Measurements from ENCODE around the gene OCEL1. TPM values are rescaled to one million over a fixed set of nuclear protein-coding genes. Genes with fewer than 3 reads are reported as not detected.
A peak's percentile ranks its signal among the peaks of the same experiment; 100 is the strongest.

The OCEL1 gene
- total and polyA plus RNA-seq, 2 donors (not counting 1 experiment from before 2014, with no cell fraction given) = 28.5 to 30.5 TPM

DNA sequence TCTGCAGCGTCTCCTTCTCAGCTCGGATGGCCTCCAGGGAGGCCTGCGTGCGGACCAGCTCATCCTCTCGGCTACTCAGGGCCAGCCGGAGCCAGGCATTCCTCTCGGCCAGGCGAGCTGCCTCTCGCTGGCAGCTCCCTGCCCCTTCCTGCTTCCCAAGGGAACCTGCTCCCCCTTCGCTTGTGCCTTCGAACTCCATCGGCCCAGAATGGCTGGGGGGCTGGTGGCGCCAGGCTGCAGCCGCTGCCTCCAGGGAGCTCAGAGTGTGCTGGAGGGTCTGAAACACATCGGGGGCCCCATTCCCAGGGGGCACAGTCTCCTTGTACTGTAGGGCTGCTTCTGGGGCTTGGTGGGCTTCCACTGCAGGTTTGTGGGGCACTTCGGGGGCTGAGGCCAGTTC, 36.5 kb downstream of the OCEL1 start:
- Mint-ChIP-seq H3K27ac (no peak overlapping the region), H3K27me3 (no peaks in the 10 kb centered on the region), H3K4me3 (no peak overlapping the region), H3K4me1 (peaks cover 18% of the 10 kb centered on the region), H3K9me3 (ENCODE audit: insufficient read depth) (no peaks in the 10 kb centered on the region)
- H3K4me3 ChIP-seq (ENCODE audit: control extremely low read depth in 1 of 5, extremely low read depth in 1 of 5, insufficient read depth in 1 of 5, low read depth in 2 of 5, low read length in 4 of 5) = no peak overlapping the region
- no peaks in the 10 kb centered on the region for H3K27me3 ChIP-seq (replicated peaks in 1 of 4; ENCODE audit: control extremely low read depth in 1 of 4, control insufficient read depth in 3 of 4, insufficient read depth in 4 of 4, low read length in 3 of 4)
- no peak overlapping the region for H3K27ac ChIP-seq (ENCODE audit: low read length in 2 of 2)
- no peaks in the 10 kb centered on the region for H3K79me2 ChIP-seq (ENCODE audit: control insufficient read depth, insufficient read depth, low read length)
- no peak for DNase-seq
- H3K36me3 ChIP-seq (replicated peaks in 1 of 2; ENCODE audit: control extremely low read depth in 1 of 2, control insufficient read depth in 1 of 2, extremely low read depth in 1 of 2, insufficient read depth in 2 of 2, low read length in 1 of 2) = no peaks in the 10 kb centered on the region
- peaks cover 0 to 23% of the 10 kb centered on the region in 2 donors for H3K4me1 ChIP-seq (ENCODE audit: control insufficient read depth in 2 of 2, insufficient read depth in 2 of 2, low read length in 2 of 2)
- H2AFZ ChIP-seq (ENCODE audit: insufficient read depth, low read depth, low read length, poor library complexity, severe bottlenecking) = no peak overlapping the region
- H3K4me2 ChIP-seq (replicated peaks; ENCODE audit: low read depth, low read length, poor library complexity, severe bottlenecking) = no peak overlapping the region
- intact Hi-C loops (cut with micrococcal nuclease) = no loop called here
- H4K20me1 ChIP-seq (ENCODE audit: control insufficient read depth, insufficient read depth, low read length, poor library complexity, severe bottlenecking) = no peaks in the 10 kb centered on the region
- no peak for ATAC-seq (ENCODE audit: low read depth)
- H3K9ac ChIP-seq (ENCODE audit: low read length) = no peak overlapping the region
- ChIA-PET POLR2A (no interaction called here), CTCF (interaction anchor here (1.1 to 4.1 kb wide), 5 partner anchors 11 to 79 kb away, joined by 3 to 46 read pairs (median 4); partner anchors contain the start of gene ANKLE1)
- H3K9me3 ChIP-seq (ENCODE audit: control extremely low read depth in 1 of 3, control insufficient read depth in 2 of 3, insufficient read depth in 1 of 3, low read length in 2 of 3) = peaks cover 0 to 20% (median 6%) of the 10 kb centered on the region in 3 donors
- TF ChIP-seq, protein P1, sequence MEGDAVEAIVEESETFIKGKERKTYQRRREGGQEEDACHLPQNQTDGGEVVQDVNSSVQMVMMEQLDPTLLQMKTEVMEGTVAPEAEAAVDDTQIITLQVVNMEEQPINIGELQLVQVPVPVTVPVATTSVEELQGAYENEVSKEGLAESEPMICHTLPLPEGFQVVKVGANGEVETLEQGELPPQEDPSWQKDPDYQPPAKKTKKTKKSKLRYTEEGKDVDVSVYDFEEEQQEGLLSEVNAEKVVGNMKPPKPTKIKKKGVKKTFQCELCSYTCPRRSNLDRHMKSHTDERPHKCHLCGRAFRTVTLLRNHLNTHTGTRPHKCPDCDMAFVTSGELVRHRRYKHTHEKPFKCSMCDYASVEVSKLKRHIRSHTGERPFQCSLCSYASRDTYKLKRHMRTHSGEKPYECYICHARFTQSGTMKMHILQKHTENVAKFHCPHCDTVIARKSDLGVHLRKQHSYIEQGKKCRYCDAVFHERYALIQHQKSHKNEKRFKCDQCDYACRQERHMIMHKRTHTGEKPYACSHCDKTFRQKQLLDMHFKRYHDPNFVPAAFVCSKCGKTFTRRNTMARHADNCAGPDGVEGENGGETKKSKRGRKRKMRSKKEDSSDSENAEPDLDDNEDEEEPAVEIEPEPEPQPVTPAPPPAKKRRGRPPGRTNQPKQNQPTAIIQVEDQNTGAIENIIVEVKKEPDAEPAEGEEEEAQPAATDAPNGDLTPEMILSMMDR (IDR thresholded peaks at IDR 0.05) = no peak
- TF ChIP-seq EZH2 (IDR thresholded peaks at IDR 0.05; ENCODE audit: borderline replicate concordance, insufficient read depth, low read depth, low read length, poor library complexity, severe bottlenecking) = no peak
- 92% methylated on average over 16 of the region's 16 CpGs for WGBS (ENCODE audit: insufficient coverage)

DNA sequence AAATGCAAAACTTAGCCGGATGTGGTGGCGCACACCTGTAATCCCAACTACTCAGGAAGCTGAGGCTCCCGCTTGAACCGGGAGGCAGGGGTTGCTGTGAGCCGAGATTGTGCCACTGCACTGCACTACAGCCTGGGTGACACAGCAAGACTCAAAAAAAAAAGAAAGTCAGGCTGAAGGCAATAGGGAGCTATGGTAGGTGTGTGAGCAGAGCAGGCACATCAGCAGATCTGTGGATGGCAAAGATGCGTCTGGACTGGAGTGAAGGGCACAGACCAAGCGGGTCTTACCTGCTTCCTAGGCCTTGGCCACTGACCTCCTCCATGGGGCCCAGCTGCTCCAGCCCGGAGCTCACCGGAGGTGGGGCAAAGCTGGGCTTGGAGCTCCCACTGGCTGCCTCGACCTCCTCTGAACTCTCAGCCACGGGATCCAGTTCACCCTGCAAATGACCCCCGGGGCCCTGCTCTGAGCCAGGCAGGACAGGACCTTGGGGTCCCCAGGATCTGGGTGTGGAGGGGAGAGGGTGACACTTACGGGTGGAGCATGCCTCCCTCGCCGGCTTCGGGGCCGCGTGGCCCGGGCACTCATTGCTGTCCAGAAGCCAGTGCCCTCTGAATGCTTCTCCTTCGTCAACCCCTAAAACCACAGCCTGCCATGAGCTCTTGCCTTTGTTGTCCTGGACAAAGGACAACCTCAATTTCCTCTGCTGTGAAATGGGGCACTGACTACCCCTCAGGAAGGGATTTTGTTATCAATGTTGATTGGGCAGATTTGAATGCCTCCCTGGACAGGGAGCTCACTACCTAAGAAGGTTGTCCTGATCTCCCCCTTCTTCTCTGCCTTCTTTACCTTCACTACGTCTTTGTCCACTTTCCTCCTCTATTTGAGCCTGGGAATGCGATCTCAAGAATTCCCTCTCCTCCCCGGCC, 38.0 kb downstream of the OCEL1 start:
- H3K36me3 ChIP-seq (replicated peaks in 1 of 2; ENCODE audit: control extremely low read depth in 1 of 2, control insufficient read depth in 1 of 2, extremely low read depth in 1 of 2, insufficient read depth in 2 of 2, low read length in 1 of 2) = peaks cover 0 to 2% of the 10 kb centered on the region in 2 experiments
- H2AFZ ChIP-seq (ENCODE audit: insufficient read depth, low read depth, low read length, poor library complexity, severe bottlenecking) = no peak overlapping the region
- ATAC-seq (ENCODE audit: low read depth) = no peak
- H4K20me1 ChIP-seq (ENCODE audit: control insufficient read depth, insufficient read depth, low read length, poor library complexity, severe bottlenecking) = no peaks in the 10 kb centered on the region
- Mint-ChIP-seq H3K4me3 (no peak overlapping the region), H3K4me1 (peaks cover 23% of the 10 kb centered on the region), H3K9me3 (ENCODE audit: insufficient read depth) (no peaks in the 10 kb centered on the region), H3K27me3 (no peaks in the 10 kb centered on the region), H3K27ac (peak overlapping the region; percentile 32)
- H3K9ac ChIP-seq (ENCODE audit: low read length) = no peak overlapping the region
- peaks cover 0 to 18% (median 6%) of the 10 kb centered on the region in 3 donors for H3K9me3 ChIP-seq (ENCODE audit: control extremely low read depth in 1 of 3, control insufficient read depth in 2 of 3, insufficient read depth in 1 of 3, low read length in 2 of 3)
- H3K4me2 ChIP-seq (replicated peaks; ENCODE audit: low read depth, low read length, poor library complexity, severe bottlenecking) = no peak overlapping the region
- peaks cover 8% of the 10 kb centered on the region for H3K79me2 ChIP-seq (ENCODE audit: control insufficient read depth, insufficient read depth, low read length)
- WGBS (ENCODE audit: insufficient coverage) = 89% methylated on average over 14 of the region's 23 CpGs
- no peak for DNase-seq
- ChIA-PET CTCF (interaction anchor here (0.7 to 4.9 kb wide), 7 partner anchors 8 to 492 kb away, joined by 3 to 52 read pairs (median 4); partner anchors contain the start of gene ANKLE1), POLR2A (interaction anchor here (1.0 kb wide), 1 partner anchor 18 kb away, joined by 3 read pairs; the partner anchor contains the start of gene ANKLE1)
- TF ChIP-seq, protein P1 (IDR thresholded peaks at IDR 0.05) = no peak
- no peak for TF ChIP-seq EZH2 (IDR thresholded peaks at IDR 0.05; ENCODE audit: borderline replicate concordance, insufficient read depth, low read depth, low read length, poor library complexity, severe bottlenecking)
- peaks cover 6 to 30% of the 10 kb centered on the region in 2 donors for H3K4me1 ChIP-seq (ENCODE audit: control insufficient read depth in 2 of 2, insufficient read depth in 2 of 2, low read length in 2 of 2)
- intact Hi-C loops (cut with micrococcal nuclease) = no loop called here
- H3K27ac ChIP-seq (ENCODE audit: low read length in 2 of 2) = no peak overlapping the region
- no peaks in the 10 kb centered on the region for H3K27me3 ChIP-seq (replicated peaks in 1 of 4; ENCODE audit: control extremely low read depth in 1 of 4, control insufficient read depth in 3 of 4, insufficient read depth in 4 of 4, low read length in 3 of 4)
- H3K4me3 ChIP-seq (ENCODE audit: control extremely low read depth in 1 of 5, extremely low read depth in 1 of 5, insufficient read depth in 1 of 5, low read depth in 2 of 5, low read length in 4 of 5) = no peak overlapping the region

Measured in B cell (primary cell).